GM13977 (cell line): ENCODE measurements around the gene PLEKHG2.

Experiments used
- DNase-seq: peaks from one replicate; pipeline ENCODE4 v3.0.0; 2012; ENCODE audit warnings: low spot score
- in situ Hi-C: fragments of 300-500 bp; cut with MboI; formaldehyde crosslinking; loops from one replicate; pipeline ENCODE4 v1.12.0; 2022; ENCODE audit warnings: low sequenced_read_pairs, low pct_unique_long_range_greater_than_20kb, mixed read lengths, inconsistent platforms; ENCODE audit not compliant: unreplicated experiment
- TF ChIP-seq, protein P1 (sequence below): IDR thresholded peaks from 2 replicates; pipeline ENCODE4 v1.5.1; 2012; ENCODE audit warnings: mild to moderate bottlenecking, control low read depth; ENCODE audit not compliant: insufficient read depth; ENCODE audit errors: extremely low read depth, missing control alignments

PLEKHG2 gene, protein sequence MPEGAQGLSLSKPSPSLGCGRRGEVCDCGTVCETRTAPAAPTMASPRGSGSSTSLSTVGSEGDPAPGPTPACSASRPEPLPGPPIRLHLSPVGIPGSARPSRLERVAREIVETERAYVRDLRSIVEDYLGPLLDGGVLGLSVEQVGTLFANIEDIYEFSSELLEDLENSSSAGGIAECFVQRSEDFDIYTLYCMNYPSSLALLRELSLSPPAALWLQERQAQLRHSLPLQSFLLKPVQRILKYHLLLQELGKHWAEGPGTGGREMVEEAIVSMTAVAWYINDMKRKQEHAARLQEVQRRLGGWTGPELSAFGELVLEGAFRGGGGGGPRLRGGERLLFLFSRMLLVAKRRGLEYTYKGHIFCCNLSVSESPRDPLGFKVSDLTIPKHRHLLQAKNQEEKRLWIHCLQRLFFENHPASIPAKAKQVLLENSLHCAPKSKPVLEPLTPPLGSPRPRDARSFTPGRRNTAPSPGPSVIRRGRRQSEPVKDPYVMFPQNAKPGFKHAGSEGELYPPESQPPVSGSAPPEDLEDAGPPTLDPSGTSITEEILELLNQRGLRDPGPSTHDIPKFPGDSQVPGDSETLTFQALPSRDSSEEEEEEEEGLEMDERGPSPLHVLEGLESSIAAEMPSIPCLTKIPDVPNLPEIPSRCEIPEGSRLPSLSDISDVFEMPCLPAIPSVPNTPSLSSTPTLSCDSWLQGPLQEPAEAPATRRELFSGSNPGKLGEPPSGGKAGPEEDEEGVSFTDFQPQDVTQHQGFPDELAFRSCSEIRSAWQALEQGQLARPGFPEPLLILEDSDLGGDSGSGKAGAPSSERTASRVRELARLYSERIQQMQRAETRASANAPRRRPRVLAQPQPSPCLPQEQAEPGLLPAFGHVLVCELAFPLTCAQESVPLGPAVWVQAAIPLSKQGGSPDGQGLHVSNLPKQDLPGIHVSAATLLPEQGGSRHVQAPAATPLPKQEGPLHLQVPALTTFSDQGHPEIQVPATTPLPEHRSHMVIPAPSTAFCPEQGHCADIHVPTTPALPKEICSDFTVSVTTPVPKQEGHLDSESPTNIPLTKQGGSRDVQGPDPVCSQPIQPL (N-terminal part only)

DNA sequence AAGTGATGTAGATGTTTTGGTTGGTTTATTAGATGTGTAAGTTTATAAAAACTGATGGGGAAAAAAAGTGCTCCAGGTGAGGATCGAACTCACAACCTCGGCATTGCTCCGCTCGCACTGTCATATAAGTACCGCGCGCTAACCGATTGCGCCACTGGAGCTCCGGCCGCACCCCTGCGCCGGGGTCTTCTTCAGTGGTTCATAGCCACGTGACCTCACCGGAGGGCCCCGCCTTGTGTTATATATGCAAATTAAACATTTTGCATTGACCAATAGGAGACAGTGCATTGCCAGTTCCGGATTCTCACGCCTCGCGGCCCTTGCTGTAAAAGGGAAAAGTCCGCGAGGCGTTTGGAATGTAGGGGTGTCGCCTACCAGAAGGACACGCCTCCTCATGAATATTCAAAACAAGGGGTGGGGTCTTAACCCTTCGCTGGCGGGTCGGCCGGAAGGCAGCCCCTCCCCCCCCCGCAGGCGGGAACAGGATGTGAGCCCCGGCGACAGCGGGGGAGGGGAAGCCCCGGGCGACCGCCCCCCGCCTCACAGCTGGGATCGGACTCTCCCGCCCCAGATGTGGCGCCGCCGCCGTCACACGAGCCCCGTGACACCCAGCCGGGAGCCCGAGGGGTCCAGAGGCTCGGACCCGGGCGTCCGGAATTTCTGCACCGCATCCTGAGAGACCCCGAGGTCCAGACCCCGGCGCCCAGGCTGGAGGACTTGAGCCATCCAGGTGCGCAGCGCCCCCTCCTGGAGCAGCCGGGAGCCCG, at the start of gene PLEKHG2:
PLEKHG2 (plus strand) TSS at position 570 of the 767 bp plus-strand sequence. CDS start 1,418 bp downstream, outside the sequence.
- peak; percentile 99 for DNase-seq
- TF ChIP-seq, protein P1, sequence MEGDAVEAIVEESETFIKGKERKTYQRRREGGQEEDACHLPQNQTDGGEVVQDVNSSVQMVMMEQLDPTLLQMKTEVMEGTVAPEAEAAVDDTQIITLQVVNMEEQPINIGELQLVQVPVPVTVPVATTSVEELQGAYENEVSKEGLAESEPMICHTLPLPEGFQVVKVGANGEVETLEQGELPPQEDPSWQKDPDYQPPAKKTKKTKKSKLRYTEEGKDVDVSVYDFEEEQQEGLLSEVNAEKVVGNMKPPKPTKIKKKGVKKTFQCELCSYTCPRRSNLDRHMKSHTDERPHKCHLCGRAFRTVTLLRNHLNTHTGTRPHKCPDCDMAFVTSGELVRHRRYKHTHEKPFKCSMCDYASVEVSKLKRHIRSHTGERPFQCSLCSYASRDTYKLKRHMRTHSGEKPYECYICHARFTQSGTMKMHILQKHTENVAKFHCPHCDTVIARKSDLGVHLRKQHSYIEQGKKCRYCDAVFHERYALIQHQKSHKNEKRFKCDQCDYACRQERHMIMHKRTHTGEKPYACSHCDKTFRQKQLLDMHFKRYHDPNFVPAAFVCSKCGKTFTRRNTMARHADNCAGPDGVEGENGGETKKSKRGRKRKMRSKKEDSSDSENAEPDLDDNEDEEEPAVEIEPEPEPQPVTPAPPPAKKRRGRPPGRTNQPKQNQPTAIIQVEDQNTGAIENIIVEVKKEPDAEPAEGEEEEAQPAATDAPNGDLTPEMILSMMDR, result peak; percentile 86
- in situ Hi-C loops, result no loop called here

- DNase-seq, result no peak
- TF ChIP-seq, protein P1, result no peak
- in situ Hi-C loops, result no loop called here
Observed at GRCh38 chr19:39362682-39363657, 49.5 kb upstream of the PLEKHG2 start.

DNA sequence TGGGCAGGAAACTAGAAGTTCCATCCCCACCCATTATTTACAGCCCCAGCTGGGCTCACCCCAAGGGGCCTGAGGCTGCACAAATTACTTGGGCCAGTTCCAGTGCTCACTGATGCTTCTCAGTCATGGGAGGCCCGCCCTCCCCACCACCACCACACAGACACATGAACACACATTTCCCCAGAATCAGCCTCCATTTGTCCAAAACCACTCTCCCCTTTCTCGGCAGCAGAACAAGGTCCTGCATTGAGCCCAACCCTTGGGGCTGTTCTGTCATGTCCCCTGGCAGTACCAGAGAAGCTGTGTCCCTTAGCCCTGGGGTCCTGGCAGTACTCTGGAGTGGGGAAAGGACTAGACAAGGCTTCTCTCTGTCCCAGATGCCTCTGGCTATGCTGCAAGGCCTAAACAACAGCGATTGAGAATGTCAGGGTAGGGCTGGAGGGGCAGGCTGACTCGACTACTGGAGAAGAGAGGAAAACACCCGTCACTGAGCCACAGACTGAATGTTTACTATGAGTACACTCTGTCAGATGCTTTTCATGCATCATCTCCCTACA, 48.5 kb upstream of the PLEKHG2 start:
- in situ Hi-C loops, result no loop called here
- TF ChIP-seq, protein P1, result no peak
- no peak for DNase-seq

GRCh38 chr19:39365531-39365930, 46.9 kb upstream of the PLEKHG2 start:
- no peak for DNase-seq
- in situ Hi-C loops, result no loop called here
- TF ChIP-seq, protein P1, result no peak

DNA sequence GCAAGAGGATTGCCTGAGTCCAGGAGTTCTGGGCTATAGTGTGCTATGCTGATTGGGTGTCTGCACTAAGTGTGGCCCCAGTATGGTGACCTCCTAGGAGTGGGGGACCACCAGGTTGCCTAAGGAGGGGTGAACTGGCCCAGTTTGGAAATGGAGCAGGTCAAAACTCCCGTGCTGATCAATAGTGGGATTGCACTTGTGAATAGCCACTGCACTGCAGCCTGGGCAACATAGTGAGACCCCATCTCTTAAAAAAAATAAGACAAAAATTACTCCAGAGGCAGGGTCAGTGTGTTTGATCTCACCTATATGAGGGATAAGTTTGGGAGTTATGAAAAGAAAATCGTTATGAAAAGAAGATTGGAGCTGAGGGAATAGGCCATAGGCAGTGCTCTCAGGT, 43.3 kb upstream of the PLEKHG2 start:
- no peak for DNase-seq
- in situ Hi-C loops, result no loop called here
- TF ChIP-seq, protein P1, result no peak
